ENCODE results near the gene PTPRE. TPM values are rescaled to one million over a fixed set of nuclear protein-coding genes. Genes with fewer than 3 reads are reported as not detected.

Gene PTPRE
- total and polyA plus RNA-seq, 4 experiments from 2014 or later: 6.5 to 27.6 (median 18.9) TPM

DNA sequence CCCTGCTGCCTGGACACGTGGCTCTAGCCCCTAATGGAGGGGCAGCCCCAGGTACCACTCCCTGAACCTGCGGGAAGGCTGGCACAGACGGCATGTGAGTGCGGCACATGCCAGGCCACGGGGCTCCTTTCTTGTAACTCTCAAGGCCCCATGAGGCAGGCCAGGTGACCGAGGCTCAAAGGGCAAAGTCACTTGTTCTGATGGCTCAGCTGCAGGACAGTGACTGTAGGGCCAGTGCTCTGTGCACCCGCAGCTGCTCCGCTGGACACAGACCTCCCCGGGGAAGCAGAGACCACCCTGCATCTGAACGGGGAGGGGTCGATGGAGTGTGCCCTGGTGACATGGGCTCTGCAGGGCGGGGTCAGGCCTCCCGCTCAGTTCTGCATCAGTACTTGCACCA lies 55.3 kb downstream of the PTPRE start:
- POLR2A ChIA-PET (ENCODE audit: partially characterized antibody): no interaction called here
- H3K9me3 Mint-ChIP-seq: no peaks in the 10 kb centered on the region
- no peak overlapping the region for H3K4me3 Mint-ChIP-seq
- intact Hi-C loops (cut with micrococcal nuclease): no loop called here
- CTCF ChIA-PET (ENCODE audit: partially characterized antibody): no interaction called here
- H3K27ac ChIP-seq (ENCODE audit: low read depth, low read length): no peak overlapping the region
- no peaks in the 10 kb centered on the region for H3K36me3 Mint-ChIP-seq
- no peak overlapping the region for H3K4me3 ChIP-seq (ENCODE audit: low read length in 2 of 2)
- no peaks in the 10 kb centered on the region for H3K4me1 ChIP-seq (ENCODE audit: insufficient read depth, low read length)
- H3K27ac Mint-ChIP-seq: no peak overlapping the region
- H3K27me3 Mint-ChIP-seq: peaks cover 5% of the 10 kb centered on the region in 2 donors
- no peaks in the 10 kb centered on the region for H3K9me3 ChIP-seq (ENCODE audit: control insufficient read depth in 1 of 2, low read length in 2 of 2)
- DNase-seq: no peak
- H3K27me3 ChIP-seq (ENCODE audit: insufficient read depth, low read length): no peaks in the 10 kb centered on the region
- no peaks in the 10 kb centered on the region for H3K4me1 Mint-ChIP-seq
- no peaks in the 10 kb centered on the region for H3K36me3 ChIP-seq (ENCODE audit: insufficient read depth, low read length)

DNA sequence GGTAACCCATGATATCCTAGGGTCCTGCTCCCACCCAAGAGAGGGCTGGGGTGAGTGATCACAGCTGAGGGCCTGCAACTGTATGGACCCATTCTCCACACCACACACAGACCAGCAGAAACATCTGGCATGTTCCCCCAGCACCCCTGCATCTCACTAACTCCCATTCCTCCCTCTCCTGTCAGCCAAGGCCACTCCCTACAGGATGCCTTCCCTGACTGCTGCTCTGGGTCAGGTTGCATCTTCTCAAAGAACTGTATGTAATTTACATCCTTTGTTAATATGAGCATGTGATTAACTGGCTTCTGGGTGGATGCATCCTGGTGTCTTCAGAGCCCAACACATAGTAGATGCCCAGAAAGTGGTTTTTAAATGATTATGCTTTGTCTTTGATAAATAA lies 56.2 kb downstream of the PTPRE start:
- DNase-seq: no peak
- CTCF ChIA-PET (ENCODE audit: partially characterized antibody): no interaction called here
- Histone ChIP-seq H3K36me3 (ENCODE audit: insufficient read depth, low read length) (no peaks in the 10 kb centered on the region), H3K9me3 (ENCODE audit: control insufficient read depth in 1 of 2, low read length in 2 of 2) (no peaks in the 10 kb centered on the region), H3K27me3 (ENCODE audit: insufficient read depth, low read length) (no peaks in the 10 kb centered on the region), H3K4me3 (ENCODE audit: low read length in 2 of 2) (no peak overlapping the region), H3K4me1 (ENCODE audit: insufficient read depth, low read length) (no peaks in the 10 kb centered on the region), H3K27ac (ENCODE audit: low read depth, low read length) (no peak overlapping the region)
- Mint-ChIP-seq H3K27ac (no peak overlapping the region), H3K27me3 (peaks cover 4 to 5% of the 10 kb centered on the region in 2 donors), H3K4me3 (no peak overlapping the region), H3K36me3 (no peaks in the 10 kb centered on the region), H3K9me3 (no peaks in the 10 kb centered on the region), H3K4me1 (no peaks in the 10 kb centered on the region)
- POLR2A ChIA-PET (ENCODE audit: partially characterized antibody): no interaction called here
- intact Hi-C loops (cut with micrococcal nuclease): no loop called here

DNA sequence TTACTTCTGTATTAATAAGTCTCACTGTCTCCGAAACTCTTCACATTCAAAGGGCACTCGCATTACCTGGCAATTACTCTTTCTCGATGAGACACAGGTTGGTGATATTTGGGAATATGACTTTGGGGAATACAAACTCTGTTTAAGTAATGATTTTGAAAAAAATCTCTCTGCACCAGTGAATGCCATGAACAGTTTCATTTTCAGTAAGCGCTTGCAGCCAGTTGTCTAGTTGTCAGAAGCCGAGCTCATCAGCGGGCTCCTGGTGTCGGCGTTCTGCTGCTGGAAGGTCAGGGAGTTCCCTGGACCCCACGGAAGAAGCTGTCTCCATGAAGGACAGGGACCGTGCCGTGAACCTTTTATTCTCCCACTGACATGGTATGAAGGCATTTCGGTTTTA lies 57.7 kb downstream of the PTPRE start:
- DNase-seq: no peak
- Histone ChIP-seq H3K9me3 (ENCODE audit: control insufficient read depth in 1 of 2, low read length in 2 of 2) (no peaks in the 10 kb centered on the region), H3K36me3 (ENCODE audit: insufficient read depth, low read length) (no peaks in the 10 kb centered on the region), H3K4me3 (ENCODE audit: low read length in 2 of 2) (no peak overlapping the region), H3K27ac (ENCODE audit: low read depth, low read length) (no peak overlapping the region), H3K27me3 (ENCODE audit: insufficient read depth, low read length) (no peaks in the 10 kb centered on the region), H3K4me1 (ENCODE audit: insufficient read depth, low read length) (no peaks in the 10 kb centered on the region)
- ChIA-PET POLR2A (ENCODE audit: partially characterized antibody) (no interaction called here), CTCF (ENCODE audit: partially characterized antibody) (interaction anchor here (1.4 kb wide), 1 partner anchor 9 kb away, joined by 3 read pairs; no protein-coding TSS in a partner anchor)
- H3K36me3 Mint-ChIP-seq: no peaks in the 10 kb centered on the region
- no peak overlapping the region for H3K4me3 Mint-ChIP-seq
- intact Hi-C loops (cut with micrococcal nuclease): no loop called here
- H3K9me3 Mint-ChIP-seq: no peaks in the 10 kb centered on the region
- peaks cover 3 to 5% of the 10 kb centered on the region in 2 donors for H3K27me3 Mint-ChIP-seq
- H3K27ac Mint-ChIP-seq: no peak overlapping the region
- H3K4me1 Mint-ChIP-seq: no peaks in the 10 kb centered on the region

DNA sequence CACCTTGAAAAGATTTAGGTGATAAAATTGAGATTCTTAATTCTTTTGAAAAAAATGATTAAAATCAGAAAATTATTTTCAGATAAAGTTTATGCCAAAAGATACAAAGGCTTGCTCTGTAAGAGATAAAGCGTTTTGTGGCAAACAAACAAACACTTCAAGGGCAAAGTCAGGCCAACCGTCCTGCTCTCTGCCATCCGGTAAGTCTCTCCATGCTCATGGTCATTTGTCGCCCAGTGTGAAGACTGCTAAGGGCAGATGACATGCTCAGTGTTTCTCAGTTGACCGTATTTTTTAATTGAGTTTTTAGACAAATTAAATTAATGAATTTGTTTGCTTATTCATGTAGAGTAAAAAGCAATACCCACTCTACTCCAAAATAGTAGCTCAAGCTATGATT lies 60.0 kb downstream of the PTPRE start:
- Histone ChIP-seq H3K36me3 (ENCODE audit: insufficient read depth, low read length) (no peaks in the 10 kb centered on the region), H3K4me1 (ENCODE audit: insufficient read depth, low read length) (no peaks in the 10 kb centered on the region), H3K27me3 (ENCODE audit: insufficient read depth, low read length) (no peaks in the 10 kb centered on the region), H3K4me3 (ENCODE audit: low read length in 2 of 2) (no peak overlapping the region), H3K27ac (ENCODE audit: low read depth, low read length) (no peak overlapping the region), H3K9me3 (ENCODE audit: control insufficient read depth in 1 of 2, low read length in 2 of 2) (no peaks in the 10 kb centered on the region)
- Mint-ChIP-seq H3K9me3 (no peaks in the 10 kb centered on the region), H3K36me3 (no peaks in the 10 kb centered on the region), H3K27ac (no peak overlapping the region), H3K27me3 (peaks cover 0 to 1% of the 10 kb centered on the region in 2 donors), H3K4me3 (no peak overlapping the region), H3K4me1 (no peaks in the 10 kb centered on the region)
- intact Hi-C loops (cut with micrococcal nuclease): no loop called here
- no peak for DNase-seq
- CTCF ChIA-PET (ENCODE audit: partially characterized antibody): no interaction called here
- POLR2A ChIA-PET (ENCODE audit: partially characterized antibody): no interaction called here

DNA sequence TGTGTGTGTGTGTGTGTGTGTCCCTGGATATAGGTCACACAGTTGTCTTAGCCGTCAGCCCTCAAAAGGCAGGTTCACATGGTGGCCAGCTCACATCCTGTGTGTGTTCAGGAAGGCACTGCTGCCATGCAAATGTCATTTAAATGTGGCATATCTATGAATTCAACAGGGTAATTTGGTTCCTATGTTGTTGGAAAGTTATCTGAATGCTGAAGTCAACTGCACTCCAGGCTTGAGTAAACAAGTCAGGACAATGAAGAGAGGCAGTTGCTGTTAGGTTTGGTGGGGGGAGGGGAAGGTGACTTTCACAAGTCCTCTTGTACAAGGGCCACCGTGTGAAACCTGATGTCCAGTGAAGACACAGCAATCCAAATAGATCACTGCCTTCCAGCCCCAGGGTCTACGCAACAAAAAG lies 61.1 kb downstream of the PTPRE start:
- no peaks in the 10 kb centered on the region for H3K9me3 Mint-ChIP-seq
- no peak overlapping the region for H3K27ac Mint-ChIP-seq
- intact Hi-C loops (cut with micrococcal nuclease): no loop called here
- no peak for DNase-seq
- CTCF ChIA-PET (ENCODE audit: partially characterized antibody): interaction anchor here (0.6 to 0.8 kb wide), 2 partner anchors 22 to 210 kb away, joined by 3 read pairs; no protein-coding TSS in a partner anchor
- H3K4me1 Mint-ChIP-seq: no peaks in the 10 kb centered on the region
- H3K4me3 Mint-ChIP-seq: no peak overlapping the region
- no peaks in the 10 kb centered on the region for H3K36me3 ChIP-seq (ENCODE audit: insufficient read depth, low read length)
- POLR2A ChIA-PET (ENCODE audit: partially characterized antibody): no interaction called here
- no peak overlapping the region for H3K4me3 ChIP-seq (ENCODE audit: low read length in 2 of 2)
- H3K27ac ChIP-seq (ENCODE audit: low read depth, low read length): no peak overlapping the region
- no peaks in the 10 kb centered on the region for H3K27me3 ChIP-seq (ENCODE audit: insufficient read depth, low read length)
- peaks cover 0 to 7% of the 10 kb centered on the region in 2 donors for H3K27me3 Mint-ChIP-seq
- no peaks in the 10 kb centered on the region for H3K36me3 Mint-ChIP-seq
- no peaks in the 10 kb centered on the region for H3K9me3 ChIP-seq (ENCODE audit: control insufficient read depth in 1 of 2, low read length in 2 of 2)
- H3K4me1 ChIP-seq (ENCODE audit: insufficient read depth, low read length): no peaks in the 10 kb centered on the region

DNA sequence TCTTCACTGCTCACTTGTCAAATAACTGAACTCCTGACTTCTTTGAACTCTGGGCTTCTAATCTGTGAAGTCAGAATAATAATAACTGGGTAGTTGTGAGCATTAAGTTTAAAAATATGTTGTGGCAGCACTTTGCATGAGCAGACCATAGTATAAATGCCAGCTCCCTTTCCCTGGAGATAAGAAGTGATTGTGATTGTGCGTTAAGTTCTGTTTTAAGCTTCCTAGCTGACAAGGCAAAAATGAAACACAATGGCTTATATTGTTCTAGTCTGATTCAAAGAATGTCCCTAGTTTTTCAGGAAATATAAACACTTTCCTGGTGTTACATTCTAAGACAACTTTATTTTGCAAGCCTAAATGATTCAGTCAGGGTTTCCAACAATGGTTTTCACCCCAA lies 61.8 kb downstream of the PTPRE start:
- Mint-ChIP-seq H3K36me3 (no peaks in the 10 kb centered on the region), H3K4me3 (no peak overlapping the region), H3K27ac (peak overlapping the region in 1 of 7 donors; percentile 5), H3K9me3 (no peaks in the 10 kb centered on the region), H3K4me1 (no peaks in the 10 kb centered on the region), H3K27me3 (peaks cover under 1 to 12% of the 10 kb centered on the region in 2 donors)
- ChIA-PET CTCF (ENCODE audit: partially characterized antibody) (interaction anchor here (0.6 kb wide), 1 partner anchor 21 kb away, joined by 3 read pairs; no protein-coding TSS in a partner anchor), POLR2A (ENCODE audit: partially characterized antibody) (no interaction called here)
- no peaks in the 10 kb centered on the region for H3K36me3 ChIP-seq (ENCODE audit: insufficient read depth, low read length)
- H3K27ac ChIP-seq (ENCODE audit: low read depth, low read length): no peak overlapping the region
- intact Hi-C loops (cut with micrococcal nuclease): no loop called here
- no peaks in the 10 kb centered on the region for H3K9me3 ChIP-seq (ENCODE audit: control insufficient read depth in 1 of 2, low read length in 2 of 2)
- no peaks in the 10 kb centered on the region for H3K4me1 ChIP-seq (ENCODE audit: insufficient read depth, low read length)
- no peak for DNase-seq
- no peaks in the 10 kb centered on the region for H3K27me3 ChIP-seq (ENCODE audit: insufficient read depth, low read length)
- no peak overlapping the region for H3K4me3 ChIP-seq (ENCODE audit: low read length in 2 of 2)

DNA sequence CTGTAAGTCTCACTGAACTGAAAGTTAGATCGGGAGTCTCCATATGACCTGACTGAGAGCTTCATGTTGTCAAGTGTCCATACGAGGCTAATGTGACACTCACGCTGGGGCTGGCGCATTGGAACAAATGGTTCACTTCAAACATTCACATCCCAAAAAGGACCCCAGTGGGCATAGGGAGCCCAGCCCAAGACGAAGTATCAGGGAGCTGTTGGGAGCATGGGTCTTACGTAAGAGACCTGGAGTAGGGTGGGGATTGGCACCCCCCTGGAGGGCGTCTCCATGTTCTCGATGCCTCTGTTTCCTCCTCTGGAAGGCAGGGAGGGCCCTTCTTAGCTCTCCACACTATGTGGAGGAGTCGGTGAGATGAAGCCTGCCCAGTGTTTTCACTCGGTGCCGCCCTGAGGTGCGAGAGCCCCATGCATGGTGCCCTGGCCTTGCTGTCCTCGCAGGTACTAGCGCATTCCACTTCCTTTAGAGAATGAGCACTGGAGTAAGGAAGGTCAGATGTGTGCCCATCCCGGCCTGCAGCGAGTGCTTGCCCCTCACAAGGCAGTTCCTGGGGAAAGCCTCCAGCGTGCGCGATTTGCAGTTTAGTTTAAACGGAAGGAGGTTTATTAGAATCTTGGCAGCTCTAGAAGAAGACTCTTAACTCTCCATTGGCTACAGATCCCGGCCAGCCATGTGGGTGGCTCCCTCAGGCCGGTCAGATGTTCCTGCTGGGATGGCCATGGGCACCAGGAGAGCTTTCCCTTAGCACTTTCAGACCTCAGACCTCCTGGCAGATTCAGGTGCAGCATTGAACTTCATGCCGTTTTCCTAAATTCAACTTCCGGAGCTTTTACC lies 64.4 kb downstream of the PTPRE start:
- POLR2A ChIA-PET (ENCODE audit: partially characterized antibody): no interaction called here
- Mint-ChIP-seq H3K27ac (no peak overlapping the region), H3K36me3 (no peaks in the 10 kb centered on the region), H3K4me1 (no peaks in the 10 kb centered on the region), H3K4me3 (no peak overlapping the region), H3K27me3 (peaks cover 10 to 25% of the 10 kb centered on the region in 2 donors), H3K9me3 (no peaks in the 10 kb centered on the region)
- Histone ChIP-seq H3K4me3 (ENCODE audit: low read length in 2 of 2) (no peak overlapping the region), H3K36me3 (ENCODE audit: insufficient read depth, low read length) (no peaks in the 10 kb centered on the region), H3K9me3 (ENCODE audit: control insufficient read depth in 1 of 2, low read length in 2 of 2) (no peaks in the 10 kb centered on the region), H3K27me3 (ENCODE audit: insufficient read depth, low read length) (no peaks in the 10 kb centered on the region), H3K4me1 (ENCODE audit: insufficient read depth, low read length) (no peaks in the 10 kb centered on the region), H3K27ac (ENCODE audit: low read depth, low read length) (no peak overlapping the region)
- intact Hi-C loops (cut with micrococcal nuclease): no loop called here
- CTCF ChIA-PET (ENCODE audit: partially characterized antibody): no interaction called here
- no peak for DNase-seq
